GM12875 (cell line): ENCODE measurements around the gene RPP25L.

ENCODE experiments used
- H3K4me3 ChIP-seq: one replicate; pipeline ENCODE4 v1.5.1; 2011; ENCODE audit warnings: low read depth, low read length, control low read depth
- CTCF ChIP-seq: IDR thresholded peaks from 2 replicates; pipeline ENCODE4 v1.5.1; 2011; ENCODE audit warnings: low read depth, mild to moderate bottlenecking, control low read depth, inconsistent platforms, low read length, moderate library complexity, borderline replicate concordance; ENCODE audit not compliant: insufficient read depth

Gene RPP25L

GRCh38 chr9:34589636-34590380 lies 22.1 kb downstream of the RPP25L start, which contains the start of gene CNTFR:
TSS of gene CNTFR (minus strand) at chr9:34589724. CDS start at chr9:34568981, 20,743 bp downstream.
- no peak for TF ChIP-seq CTCF
- no peak within 1 kb of the TSS for H3K4me3 ChIP-seq

- no peak overlapping the region for H3K4me3 ChIP-seq
- no peak for TF ChIP-seq CTCF
Observed at GRCh38 chr9:34588671-34589635, 22.9 kb downstream of the RPP25L start.

- no peak for TF ChIP-seq CTCF
Observed at GRCh38 chr9:34587271-34587670, 24.6 kb downstream of the RPP25L start.

GRCh38 chr9:34585946-34586669 lies 25.8 kb downstream of the RPP25L start:
- no peak overlapping the region for H3K4me3 ChIP-seq
- no peak for TF ChIP-seq CTCF

More at GRCh38 chr9:34587271-34587670, 24.6 kb downstream of the RPP25L start:
- no peak overlapping the region for H3K4me3 ChIP-seq

GRCh38 chr9:34584970-34585369 lies 26.9 kb downstream of the RPP25L start:
- H3K4me3 ChIP-seq = no peak overlapping the region
- TF ChIP-seq CTCF = no peak

GRCh38 chr9:34582787-34583186 lies 29.1 kb downstream of the RPP25L start:
- TF ChIP-seq CTCF = no peak
- no peak overlapping the region for H3K4me3 ChIP-seq
